ENCODE results near the gene TIGAR. TPM values are rescaled to one million over a fixed set of nuclear protein-coding genes. Genes with fewer than 3 reads are reported as not detected.

TIGAR gene
- total RNA-seq, 2 experiments from 2014 or later: 5.3 to 7.1 TPM

DNA sequence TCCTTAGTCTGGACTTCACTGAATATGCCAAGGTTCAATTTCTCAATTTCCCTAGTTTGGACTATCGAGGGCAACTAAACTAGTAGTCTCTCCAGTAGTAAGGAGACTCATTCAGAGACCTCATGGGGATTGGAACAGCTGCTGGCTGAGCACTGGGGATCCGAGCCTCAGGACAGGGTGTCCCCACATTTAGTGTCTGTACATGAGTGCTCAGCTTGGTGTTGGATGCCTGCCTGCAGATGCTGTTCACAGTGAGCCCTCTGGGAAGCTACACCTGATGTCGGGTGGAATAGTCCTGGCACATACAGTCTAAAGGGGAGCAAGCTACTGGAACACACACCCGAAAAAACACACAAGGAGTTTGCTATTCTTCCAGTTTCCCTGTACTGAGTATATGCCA is 59.3 kb downstream of the TIGAR start:
- H3K4me3 ChIP-seq (ENCODE audit: low read length): no peak overlapping the region
- Mint-ChIP-seq H3K36me3 (ENCODE audit: low read depth) (no peaks in the 10 kb centered on the region), H3K27me3 (peaks cover 38% of the 10 kb centered on the region), H3K4me1 (ENCODE audit: low read depth) (no peaks in the 10 kb centered on the region), H3K9me3 (no peaks in the 10 kb centered on the region), H3K4me3 (no peak overlapping the region), H3K27ac (no peak overlapping the region)
- H3K27me3 ChIP-seq (ENCODE audit: control insufficient read depth in 1 of 2, insufficient read depth in 2 of 2, low read length in 2 of 2): peaks cover 7 to 27% of the 10 kb centered on the region in 2 experiments
- ChIA-PET CTCF (no interaction called here), POLR2A (no interaction called here)
- H3K9me3 ChIP-seq (ENCODE audit: control insufficient read depth in 1 of 2, insufficient read depth in 1 of 2, low read length in 2 of 2): no peaks in the 10 kb centered on the region
- H3K27ac ChIP-seq (ENCODE audit: low read depth in 1 of 2, low read length in 2 of 2): no peak overlapping the region
- ATAC-seq (ENCODE audit: poor library complexity): no peak
- TF ChIP-seq, protein P1, sequence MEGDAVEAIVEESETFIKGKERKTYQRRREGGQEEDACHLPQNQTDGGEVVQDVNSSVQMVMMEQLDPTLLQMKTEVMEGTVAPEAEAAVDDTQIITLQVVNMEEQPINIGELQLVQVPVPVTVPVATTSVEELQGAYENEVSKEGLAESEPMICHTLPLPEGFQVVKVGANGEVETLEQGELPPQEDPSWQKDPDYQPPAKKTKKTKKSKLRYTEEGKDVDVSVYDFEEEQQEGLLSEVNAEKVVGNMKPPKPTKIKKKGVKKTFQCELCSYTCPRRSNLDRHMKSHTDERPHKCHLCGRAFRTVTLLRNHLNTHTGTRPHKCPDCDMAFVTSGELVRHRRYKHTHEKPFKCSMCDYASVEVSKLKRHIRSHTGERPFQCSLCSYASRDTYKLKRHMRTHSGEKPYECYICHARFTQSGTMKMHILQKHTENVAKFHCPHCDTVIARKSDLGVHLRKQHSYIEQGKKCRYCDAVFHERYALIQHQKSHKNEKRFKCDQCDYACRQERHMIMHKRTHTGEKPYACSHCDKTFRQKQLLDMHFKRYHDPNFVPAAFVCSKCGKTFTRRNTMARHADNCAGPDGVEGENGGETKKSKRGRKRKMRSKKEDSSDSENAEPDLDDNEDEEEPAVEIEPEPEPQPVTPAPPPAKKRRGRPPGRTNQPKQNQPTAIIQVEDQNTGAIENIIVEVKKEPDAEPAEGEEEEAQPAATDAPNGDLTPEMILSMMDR (IDR thresholded peaks at IDR 0.05): no peak
- intact Hi-C loops (cut with DNase I, micrococcal nuclease): no loop called here
- DNase-seq: no peak
- H3K36me3 ChIP-seq (ENCODE audit: insufficient read depth, low read length): no peaks in the 10 kb centered on the region
- no peaks in the 10 kb centered on the region for H3K4me1 ChIP-seq (ENCODE audit: insufficient read depth, low read length)

DNA sequence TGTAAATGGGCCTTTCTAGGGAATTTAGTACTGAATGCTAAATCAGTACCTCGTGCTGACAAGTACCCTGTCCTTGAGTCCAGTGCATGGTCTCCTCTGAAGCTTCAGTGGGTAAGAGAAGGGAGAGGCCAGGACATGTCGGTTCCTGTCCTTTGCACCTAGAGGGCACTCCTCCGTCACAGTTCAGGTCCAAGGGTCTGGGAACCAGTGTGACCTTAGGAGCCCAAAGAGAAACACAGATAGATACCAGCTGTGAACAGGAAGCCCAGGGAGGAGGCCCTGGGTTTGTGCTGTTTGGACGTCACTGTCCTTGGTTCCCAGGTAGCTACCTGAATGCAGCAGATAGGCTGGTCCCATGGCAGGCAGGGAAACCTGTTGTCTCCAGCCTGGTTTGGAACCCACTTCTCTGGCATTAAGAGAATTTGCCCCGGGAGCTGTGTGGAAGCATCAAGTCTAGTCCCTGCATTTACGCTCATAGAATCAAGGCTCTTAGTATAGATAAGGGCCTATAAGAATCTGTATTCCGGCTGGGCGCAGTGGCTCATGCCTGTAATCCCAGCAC is 62.4 kb downstream of the TIGAR start:
- CTCF ChIA-PET: no interaction called here
- Mint-ChIP-seq H3K4me3 (no peak overlapping the region), H3K27ac (no peak overlapping the region), H3K27me3 (peaks cover 30% of the 10 kb centered on the region), H3K4me1 (ENCODE audit: low read depth) (no peaks in the 10 kb centered on the region), H3K9me3 (no peaks in the 10 kb centered on the region), H3K36me3 (ENCODE audit: low read depth) (no peaks in the 10 kb centered on the region)
- Histone ChIP-seq H3K4me3 (ENCODE audit: low read length) (no peak overlapping the region), H3K9me3 (ENCODE audit: control insufficient read depth in 1 of 2, insufficient read depth in 1 of 2, low read length in 2 of 2) (no peaks in the 10 kb centered on the region), H3K36me3 (ENCODE audit: insufficient read depth, low read length) (no peaks in the 10 kb centered on the region), H3K4me1 (ENCODE audit: insufficient read depth, low read length) (no peaks in the 10 kb centered on the region), H3K27me3 (ENCODE audit: control insufficient read depth in 1 of 2, insufficient read depth in 2 of 2, low read length in 2 of 2) (peaks cover 4 to 18% of the 10 kb centered on the region in 2 experiments), H3K27ac (ENCODE audit: low read depth in 1 of 2, low read length in 2 of 2) (no peak overlapping the region)
- TF ChIP-seq, protein P1 (IDR thresholded peaks at IDR 0.05): no peak
- DNase-seq: no peak
- no peak for ATAC-seq (ENCODE audit: poor library complexity)
- intact Hi-C loops (cut with DNase I, micrococcal nuclease): no loop called here
- POLR2A ChIA-PET: no interaction called here

DNA sequence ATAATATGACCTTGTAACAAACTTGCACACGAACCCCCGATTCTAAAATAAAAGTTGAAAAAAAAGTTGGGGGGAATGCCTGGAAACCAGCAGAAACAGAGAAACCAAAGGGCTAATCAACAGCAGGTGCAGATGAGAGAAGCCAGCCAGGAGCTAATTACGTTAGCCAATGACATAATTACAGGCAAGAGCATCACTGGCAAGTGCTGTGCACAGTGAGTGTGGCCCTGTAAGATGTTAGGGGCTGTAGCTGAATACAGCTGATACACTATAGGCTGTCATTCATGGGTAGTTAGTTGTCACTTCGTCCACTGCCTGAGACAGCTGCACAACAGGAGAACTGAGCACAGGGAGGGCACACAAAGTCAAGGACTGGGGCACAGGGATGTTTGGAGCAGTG is 65.8 kb downstream of the TIGAR start:
- CTCF ChIA-PET: no interaction called here
- Mint-ChIP-seq H3K27me3 (peaks cover 19% of the 10 kb centered on the region), H3K4me3 (no peak overlapping the region), H3K9me3 (no peaks in the 10 kb centered on the region), H3K4me1 (ENCODE audit: low read depth) (no peaks in the 10 kb centered on the region), H3K27ac (no peak overlapping the region), H3K36me3 (ENCODE audit: low read depth) (no peaks in the 10 kb centered on the region)
- Histone ChIP-seq H3K27ac (ENCODE audit: low read depth in 1 of 2, low read length in 2 of 2) (no peak overlapping the region), H3K27me3 (ENCODE audit: control insufficient read depth in 1 of 2, insufficient read depth in 2 of 2, low read length in 2 of 2) (peaks cover 0 to 4% of the 10 kb centered on the region in 2 experiments), H3K4me1 (ENCODE audit: insufficient read depth, low read length) (no peaks in the 10 kb centered on the region), H3K4me3 (ENCODE audit: low read length) (no peak overlapping the region), H3K36me3 (ENCODE audit: insufficient read depth, low read length) (no peaks in the 10 kb centered on the region), H3K9me3 (ENCODE audit: control insufficient read depth in 1 of 2, insufficient read depth in 1 of 2, low read length in 2 of 2) (no peaks in the 10 kb centered on the region)
- DNase-seq (no peak), ATAC-seq (ENCODE audit: poor library complexity) (no peak)
- TF ChIP-seq, protein P1 (IDR thresholded peaks at IDR 0.05): no peak
- intact Hi-C loops (cut with DNase I, micrococcal nuclease): no loop called here
- POLR2A ChIA-PET: no interaction called here
